Suppressor macrophage treated with lipopolysaccharide for 4 hours (primary cell): ENCODE results near the gene GCNT2.
A peak's percentile ranks its signal among the peaks of the same experiment; 100 is the strongest.
"Not testable (repeated sequence)": the region's sequence is repeated elsewhere in the genome, so short reads cannot be mapped to it uniquely, and the experiment has no call there.

Experiments
- DNase-seq: peaks from one replicate; pipeline ENCODE4 v3.0.0-alpha.2; 2020

GCNT2 gene

DNA sequence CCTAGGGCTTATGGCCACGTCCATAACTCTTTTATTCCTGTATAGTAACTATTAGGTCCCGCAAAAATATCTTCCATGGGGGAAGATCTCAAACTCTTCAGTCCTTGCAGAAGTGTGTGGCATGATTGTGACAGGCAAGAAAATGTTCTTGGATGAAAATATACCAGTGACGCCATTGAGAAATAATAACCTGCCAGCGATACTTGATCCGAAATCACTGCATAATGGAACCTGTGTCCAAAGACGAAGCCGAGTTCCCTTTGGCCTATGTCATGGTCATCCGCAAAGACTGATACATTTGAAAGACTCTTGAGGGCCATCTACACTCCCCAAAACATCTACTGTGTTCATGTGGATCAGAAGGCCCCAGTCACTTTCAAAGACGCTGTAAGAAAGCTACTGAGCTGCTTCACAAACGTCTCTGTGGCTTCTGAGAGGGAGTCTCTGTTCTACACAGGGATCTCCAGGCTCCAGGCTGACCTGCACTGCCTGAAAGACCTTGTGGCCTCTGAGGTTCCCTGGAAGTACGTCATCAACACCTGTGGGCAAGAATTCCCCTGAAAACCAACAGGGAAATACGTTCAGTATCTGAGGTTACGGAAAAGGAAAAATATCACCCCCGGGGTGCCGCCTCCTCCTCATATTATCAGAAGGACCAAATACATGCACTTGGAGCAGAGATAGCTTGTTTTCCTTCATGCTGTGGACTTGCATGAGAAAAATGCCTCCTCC, 6.9 kb upstream of the GCNT2 start:
- DNase-seq: no peak

DNA sequence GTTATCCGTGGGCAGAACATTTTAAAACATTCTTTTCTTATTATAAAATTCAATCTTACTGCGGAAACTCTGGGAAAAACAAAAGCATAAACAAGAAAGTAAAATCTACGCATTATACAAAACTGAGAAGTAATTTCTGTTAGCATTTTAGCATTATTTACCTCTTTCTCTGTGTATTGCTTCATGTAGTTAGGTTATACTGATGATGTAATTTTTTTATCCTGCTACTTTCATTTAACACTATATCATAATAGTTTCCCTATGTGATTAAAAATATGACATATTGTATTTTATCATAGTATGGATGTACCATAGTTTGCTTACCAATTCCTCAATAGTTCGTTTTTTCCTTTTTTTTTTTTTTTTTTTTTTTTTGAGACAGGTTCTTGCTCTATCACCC, 4.2 kb upstream of the GCNT2 start:
- DNase-seq: no peak

DNA sequence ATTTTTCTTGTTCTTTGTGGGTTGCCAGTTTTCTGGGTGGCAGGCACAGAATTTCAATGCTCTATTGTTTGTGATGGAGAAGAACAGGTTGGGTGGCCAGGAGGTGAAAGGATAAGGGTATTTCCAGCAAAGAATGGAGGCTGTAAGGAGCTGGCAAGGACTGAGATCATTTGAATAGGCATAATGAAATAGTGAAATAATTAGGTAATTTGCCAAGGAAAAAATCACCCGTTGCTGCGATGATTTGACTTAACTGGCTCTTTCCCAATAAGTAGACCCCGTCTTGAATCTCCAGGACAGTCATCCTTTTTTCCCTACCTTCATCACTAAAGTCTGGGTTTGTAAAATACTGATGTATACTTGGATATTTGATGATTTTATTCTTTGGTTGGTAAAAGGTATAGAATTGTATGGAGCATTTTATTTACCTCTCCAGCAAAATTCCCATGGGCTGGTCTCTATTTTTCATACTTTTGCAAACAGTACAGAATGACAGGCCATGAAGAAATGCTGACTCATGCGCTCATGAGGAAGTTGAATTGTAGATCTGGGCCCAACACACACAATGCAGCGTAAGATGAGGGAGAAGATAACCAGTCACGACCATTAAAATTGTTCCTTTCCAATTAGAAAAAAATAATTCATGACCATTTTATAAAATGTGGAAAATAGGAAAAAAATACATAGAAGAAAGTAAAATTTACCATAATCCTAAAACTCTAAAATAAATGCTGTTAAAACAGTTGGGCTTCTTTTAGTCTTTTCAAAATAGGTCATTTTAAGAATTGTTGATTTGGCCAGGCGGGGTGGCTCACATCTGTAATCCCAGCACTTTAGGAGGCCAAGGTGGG, 2.4 kb upstream of the GCNT2 start:
- peak; percentile 82 for DNase-seq

DNA sequence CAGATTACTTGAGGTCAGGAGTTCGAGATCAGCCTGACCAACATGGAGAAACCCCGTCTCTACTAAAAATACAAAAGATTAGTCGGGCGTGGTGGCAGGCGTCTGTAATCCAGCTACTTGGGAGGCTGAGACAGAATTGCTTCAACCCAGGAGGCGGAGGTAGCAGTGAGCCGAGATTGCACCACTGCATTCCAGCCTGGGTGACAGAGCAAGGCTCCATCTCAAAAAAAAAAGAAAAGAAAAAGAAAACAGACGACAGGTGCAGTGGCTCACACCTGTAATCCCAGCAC, 1.8 kb upstream of the GCNT2 start:
- not testable (repeated sequence) for DNase-seq

DNA sequence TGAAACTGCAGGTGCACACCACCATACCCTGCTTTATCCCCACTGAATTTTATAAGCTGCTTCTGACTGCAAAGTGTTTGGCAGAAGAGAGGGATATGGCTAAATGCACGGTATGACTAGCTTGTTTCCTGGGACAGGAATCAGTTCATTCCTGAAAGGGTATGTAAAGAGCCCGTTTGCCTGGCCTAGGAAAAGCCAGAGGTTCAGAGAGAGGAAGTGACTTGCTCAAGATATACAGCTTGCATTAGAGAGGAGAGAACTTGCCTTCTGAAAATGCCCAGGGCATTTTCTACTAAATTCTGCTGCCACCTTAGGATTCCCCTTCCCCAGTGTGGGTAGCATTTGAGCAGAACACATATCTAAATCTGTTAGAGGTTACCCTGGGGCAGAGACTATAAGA, 683 bp upstream of the GCNT2 start:
- DNase-seq: peak; percentile 64

DNA sequence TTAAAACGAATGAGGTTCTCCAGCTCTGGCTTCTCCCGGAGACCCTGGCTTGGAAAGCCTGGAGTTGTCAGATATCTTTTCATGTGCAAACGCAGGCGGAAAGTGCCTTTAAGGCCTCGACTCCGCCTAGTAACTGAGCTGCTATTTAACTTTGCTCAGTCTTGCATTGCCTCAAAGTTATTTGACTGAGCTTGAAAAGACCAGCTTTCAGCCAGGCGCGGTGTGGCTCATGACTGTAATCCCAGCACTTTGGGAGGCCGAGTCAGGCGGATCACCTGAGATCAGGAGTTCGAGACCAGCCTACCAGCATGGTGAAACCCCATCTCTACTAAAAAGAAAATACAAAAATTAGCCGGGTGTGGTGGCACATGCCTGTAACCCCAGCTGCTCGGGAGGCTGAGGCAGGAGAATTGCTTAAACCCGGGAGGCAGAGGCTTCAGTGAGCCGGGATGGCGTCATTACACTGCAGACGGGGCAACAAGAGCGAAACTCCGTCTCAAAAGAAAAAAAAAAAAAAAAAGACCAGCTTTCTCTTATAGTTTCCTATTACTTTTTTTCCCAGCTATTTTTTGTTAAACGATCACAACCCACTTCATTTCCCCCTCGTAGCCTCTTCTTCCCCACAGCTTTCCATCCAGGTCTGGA, 1.9 kb downstream of the GCNT2 start:
- no peak for DNase-seq

DNA sequence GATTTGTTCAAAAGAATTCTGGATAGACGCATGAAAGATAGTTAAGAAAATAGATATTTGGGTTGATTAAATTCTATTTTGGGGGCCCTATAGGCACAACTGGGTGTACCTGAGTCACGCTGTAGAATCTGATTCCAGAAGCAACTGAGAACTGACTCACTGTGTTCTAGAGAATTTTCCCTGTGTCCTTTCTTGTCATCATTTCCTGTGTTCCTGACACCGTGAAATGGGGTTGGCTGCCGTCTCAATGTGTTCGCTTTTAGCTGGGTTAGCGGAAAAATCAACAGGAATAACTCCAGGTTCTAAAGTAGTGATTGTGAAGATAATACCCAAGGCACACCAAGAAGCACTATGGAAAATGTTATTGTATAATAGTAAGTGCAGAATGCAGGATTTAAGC, 5.0 kb downstream of the GCNT2 start:
- DNase-seq: no peak

DNA sequence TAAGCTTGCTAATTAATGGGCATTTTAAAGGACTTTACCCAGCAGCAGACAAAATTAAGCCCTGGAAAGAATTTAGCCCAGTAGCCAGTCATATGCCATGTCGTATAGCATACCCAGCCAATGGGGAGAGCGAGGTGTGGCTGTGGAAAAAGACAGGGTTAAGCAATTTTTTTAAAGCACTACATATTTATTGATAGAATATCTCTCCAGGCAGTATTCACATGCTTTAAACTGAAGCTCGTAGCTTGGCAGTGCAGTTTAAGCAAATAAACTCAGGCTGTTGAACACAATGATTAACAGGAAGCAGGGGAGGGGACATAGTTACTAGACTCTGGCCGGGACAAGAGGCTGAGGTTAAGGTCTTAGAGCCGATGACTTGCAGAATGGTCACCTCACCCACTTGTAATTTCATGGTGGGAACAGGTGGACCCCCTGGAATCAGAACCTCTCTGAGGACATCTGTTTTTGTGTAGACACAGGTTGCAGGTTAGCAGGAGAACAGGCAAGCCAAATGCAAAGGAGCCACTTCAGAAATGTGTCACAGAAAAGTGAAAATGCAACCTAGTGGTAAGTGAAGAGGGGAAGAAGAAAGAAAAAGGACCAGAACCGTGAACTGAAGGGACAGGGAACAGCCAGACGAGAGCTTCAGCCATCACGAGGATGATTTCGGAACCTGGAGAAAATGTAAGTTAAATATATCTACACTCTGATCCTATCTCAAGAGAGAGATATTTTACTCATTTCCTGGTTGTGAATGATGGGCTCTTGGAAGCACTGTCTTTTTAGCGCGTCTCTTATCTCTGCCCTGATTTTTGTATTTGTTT, 7.2 kb downstream of the GCNT2 start:
- DNase-seq: peak; percentile 69

DNA sequence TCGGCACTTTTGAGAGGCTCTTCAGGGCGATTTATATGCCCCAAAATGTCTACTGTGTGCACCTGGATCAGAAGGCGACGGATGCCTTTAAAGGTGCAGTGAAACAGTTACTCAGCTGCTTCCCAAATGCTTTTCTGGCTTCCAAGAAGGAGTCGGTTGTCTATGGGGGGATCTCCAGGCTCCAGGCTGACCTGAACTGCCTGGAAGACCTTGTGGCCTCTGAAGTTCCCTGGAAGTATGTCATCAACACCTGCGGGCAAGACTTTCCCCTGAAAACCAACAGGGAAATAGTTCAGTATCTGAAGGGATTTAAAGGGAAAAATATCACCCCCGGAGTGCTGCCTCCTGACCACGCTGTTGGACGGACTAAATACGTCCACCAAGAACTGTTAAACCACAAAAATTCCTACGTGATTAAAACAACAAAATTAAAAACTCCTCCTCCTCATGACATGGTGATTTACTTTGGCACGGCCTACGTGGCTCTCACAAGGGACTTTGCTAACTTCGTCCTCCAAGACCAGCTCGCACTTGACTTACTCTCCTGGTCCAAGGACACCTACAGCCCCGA, 8.2 kb downstream of the GCNT2 start:
- DNase-seq: peak; percentile 41

DNA sequence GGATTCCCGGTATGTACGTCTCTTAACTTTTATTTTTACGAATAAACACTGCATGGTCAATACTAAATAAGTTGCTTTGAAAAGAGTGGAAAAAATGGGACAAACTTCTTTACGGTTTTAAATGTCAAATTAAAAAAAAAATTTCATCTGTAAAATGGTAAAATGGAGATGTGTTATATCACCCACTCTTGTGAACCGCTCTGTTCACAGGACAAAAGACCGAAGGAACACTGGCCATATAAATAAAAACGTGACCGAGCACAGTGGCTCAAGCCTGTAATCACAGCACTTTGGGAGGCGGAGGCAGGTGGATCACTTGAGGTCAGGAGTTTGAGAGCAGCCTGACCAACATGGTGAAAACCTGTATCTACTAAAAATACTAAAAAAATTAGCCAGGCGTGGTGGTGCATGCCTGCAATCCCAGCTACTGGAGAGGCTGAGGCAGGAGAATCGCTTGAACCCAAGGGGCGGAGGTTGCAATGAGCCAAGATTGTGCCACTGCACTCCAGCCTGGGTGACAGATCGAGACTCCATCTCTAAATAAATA, 8.8 kb downstream of the GCNT2 start:
- DNase-seq: not testable (repeated sequence)

DNA sequence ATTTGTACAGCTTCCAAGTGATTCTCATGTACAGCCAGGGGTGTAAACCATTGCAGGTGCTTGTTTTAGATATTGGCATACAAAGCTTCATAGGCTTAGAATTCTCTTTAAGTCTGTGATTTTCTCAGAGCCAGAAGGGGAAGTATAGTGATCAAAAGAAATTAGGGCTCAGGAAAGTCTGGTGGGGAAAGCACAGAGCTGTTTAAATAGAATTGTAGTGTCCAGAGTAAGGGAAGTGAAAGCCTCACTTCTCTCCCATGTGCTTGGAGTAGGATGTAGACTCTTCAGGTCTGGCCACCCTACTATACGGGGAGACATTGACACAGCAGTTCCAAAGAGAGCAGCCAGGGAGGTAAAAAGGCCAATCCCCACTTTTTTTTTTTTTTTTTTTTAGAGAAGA, 10.4 kb downstream of the GCNT2 start:
- peak; percentile 78 for DNase-seq

DNA sequence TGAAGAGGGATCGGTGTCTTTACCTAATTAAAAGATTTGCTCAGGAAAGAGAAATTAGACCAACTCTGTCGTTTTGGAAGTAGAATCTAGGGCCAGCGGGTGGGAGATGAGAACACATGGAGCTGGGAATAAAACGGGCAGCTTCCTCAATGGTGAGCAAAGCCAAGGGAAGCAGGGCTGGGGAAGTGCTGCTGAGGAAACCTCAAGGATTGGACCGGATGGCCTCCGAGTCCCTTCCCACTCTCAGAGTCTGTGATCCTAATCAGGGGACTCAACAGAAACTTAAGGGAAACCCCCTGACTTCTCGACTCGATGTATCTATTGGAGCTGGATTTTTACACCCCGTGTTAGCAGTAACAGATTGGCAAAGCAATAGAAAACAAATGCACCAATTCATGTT, 10.8 kb downstream of the GCNT2 start:
- DNase-seq: peak; percentile 73

DNA sequence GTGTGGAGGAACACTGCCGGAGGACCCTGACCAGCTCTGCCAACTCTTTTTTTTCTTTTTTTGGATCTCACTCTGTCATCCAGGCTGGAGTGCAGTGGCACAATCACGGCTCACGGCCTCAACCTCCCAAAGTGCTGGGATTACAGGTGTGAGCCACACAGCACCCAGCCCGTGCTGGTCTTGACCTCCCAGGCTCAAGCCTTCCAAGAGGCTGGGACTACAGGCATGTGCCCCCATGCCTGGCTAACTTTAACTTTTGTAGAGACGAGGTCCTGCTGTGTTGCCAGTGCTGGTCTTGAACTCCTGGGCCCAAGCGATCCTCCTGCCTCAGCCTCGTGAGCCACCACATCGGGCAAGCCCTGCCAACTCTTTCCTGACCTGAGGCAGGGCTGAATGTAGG, 11.2 kb downstream of the GCNT2 start:
- no peak for DNase-seq

DNA sequence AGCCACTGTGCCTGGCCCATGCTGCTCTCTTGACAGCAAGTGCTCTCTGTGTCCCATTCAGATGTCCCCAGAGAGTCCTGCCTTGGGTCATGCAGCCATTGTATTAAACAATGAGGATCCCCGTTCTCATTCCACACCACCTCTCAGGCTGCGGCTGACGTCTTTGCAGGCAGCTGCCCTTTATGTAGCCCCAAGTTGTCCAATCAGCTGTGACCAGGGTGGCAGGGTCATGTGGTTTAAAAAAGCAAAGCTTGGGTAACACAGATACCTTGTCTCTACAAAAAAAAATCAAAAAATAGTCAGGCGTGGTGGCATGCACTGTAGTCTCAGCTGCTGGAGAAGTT, 13.2 kb downstream of the GCNT2 start:
- no peak for DNase-seq

DNA sequence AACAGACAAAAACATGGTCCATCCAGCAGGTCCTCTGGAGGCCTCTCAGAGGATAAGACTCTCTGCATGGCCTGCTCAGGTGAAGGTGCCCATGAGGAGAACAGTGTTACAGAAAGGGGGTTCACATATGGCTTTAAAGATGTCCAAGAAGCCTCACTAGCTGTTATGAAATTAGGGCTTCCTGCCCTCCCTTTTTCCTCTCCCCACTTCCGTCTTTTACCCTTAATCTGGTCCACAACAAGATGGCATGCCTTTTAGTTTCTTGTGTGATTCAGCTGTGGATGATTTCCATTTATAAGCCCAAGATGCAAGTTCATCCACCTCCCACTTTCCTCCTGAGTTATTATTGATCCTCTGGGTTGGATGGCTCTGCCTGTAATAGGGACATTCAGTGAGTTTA, 14.0 kb downstream of the GCNT2 start:
- peak; percentile 62 for DNase-seq

DNA sequence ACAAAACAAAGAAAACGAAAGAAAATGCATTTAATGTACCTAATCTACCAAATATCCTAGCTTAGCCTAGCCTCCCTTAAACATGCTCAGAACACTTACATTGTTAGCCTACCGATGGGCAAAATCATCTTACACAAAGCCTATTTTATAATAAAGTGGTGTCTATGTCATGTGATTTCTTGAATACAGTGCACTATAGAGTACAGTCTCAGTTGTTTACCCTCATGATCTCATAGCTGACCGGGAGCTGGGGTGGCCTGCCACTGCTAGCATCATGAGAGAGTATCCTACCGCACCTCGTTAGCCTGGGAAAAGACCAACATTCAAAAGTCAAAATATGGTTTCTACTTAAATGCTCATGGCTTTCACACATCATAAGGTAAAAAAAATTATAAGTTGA, 16.6 kb downstream of the GCNT2 start:
- no peak for DNase-seq

DNA sequence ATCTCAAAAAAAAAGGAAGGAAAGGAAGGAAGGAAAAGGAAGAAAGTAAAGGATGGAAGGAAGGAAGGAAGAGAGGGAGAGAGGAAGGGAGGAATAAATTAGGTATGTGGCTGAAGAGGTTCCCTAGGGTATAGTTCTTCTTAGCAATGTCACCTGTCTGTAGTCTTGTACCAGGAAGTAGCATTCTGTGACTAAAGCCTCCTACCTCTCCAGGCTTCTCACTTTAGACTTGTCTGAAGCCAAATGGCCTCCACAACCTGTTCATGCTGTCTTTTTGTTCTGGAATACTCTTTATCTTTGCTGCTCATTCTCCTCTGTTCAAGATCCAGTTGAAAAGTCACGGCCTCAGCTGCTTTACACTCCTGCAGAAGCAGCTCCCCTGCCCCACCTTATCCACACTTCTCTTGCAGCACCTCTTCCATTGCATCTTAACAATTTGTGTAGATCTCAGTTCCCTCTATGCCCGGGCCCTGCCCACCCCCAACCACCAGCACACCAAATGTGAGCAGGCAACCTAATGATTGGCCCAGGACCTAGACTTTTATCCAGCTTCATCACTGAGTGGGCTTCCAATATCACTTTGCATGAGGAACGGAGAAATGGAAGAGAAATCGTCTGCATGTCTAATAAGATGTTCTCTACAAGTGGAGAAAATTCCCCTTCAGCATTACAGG, 19.1 kb downstream of the GCNT2 start:
- DNase-seq: no peak

DNA sequence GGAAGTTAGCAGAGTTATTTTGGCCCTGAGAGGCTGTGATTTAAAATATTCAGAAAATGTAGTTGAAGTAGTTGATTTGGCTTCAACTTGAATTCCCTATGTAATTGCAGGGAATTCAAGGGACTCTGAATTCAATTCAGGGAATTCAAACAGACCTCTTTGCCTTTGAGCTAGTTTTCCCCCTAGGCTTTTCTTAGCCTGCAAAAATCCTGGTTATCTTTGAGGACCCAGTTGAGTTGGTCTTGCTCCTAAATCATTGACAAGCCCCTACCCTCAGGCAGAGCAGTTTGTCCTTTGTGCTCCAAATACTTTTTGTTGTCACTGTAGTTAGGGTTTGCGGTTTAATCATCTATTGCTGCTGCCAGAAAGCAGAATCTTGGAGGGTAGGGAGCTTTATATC, 20.4 kb downstream of the GCNT2 start:
- DNase-seq: no peak

DNA sequence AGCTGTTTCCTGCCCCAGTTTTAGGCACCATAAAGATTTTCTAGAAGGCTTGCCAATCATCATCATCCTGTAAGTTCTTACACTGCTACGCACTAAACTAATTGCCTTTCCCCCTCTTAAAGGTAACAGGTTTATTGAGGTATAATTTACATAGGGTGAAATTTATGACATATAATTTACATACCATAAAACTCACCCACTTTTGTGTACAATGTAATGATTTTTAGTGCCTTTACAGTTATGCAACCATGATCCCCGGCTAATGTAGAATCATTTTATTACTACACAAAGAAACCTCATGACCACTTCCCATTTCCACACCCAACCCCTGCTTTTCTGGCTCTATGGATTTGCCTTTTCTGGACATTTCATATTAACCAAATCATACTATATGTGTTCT, 21.1 kb downstream of the GCNT2 start:
- peak; percentile 62 for DNase-seq

DNA sequence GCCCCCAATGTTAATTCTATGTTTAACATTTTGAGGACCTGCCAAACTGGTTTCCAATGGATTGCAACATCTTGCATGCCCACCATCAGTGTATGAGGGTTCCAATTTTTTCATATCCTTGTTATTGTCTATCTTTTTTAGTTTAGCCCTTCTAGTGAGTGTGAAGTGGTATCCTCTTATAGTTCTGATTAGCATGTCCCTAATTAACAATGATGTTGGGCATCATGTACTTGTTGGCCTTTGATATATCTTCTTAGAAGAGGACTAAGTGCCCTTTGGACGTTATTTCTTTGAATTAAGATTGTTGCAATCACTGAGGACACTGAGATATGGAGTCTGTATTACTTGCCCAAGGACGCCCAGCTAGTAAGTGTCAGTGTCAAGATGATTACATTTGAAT, 22.3 kb downstream of the GCNT2 start:
- DNase-seq: no peak

DNA sequence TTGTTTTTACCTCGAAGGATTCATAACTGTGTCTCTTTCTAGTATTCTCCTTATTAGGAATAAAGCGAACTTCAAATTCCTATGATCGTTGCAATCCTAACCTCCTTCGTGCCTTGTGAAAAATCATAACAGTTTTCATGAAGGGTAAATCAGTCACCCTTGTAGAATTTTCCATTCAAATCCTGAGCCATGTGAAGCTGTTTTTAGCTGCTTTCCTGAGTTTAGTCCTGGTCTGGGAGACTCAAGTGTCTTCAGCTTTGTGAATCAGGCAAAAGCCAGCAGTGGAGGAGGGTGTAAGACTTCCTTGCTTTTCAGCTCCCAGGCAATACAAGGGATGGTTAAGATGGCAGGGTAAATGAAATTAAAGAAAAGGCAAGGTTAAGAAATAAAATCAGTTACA, 24.3 kb downstream of the GCNT2 start:
- no peak for DNase-seq

DNA sequence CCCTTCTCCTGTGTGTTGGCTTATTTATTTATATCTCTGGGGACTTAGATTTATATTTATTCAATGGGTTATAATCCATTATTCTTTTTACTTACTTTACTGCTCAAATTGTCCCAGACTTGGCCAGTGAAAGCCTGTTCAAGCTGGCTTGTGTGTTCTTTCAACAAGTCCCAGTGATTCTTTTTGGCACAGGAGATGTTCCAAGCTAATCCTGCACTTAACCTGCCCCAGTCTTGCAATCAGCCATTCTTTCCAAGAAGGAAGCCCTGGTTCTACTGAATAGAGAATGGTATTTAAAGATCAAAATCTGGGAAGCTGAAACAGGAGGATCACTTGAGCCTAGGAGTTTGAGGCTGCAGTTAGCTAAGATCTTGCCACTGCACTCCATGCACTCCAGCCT, 26.7 kb downstream of the GCNT2 start:
- no peak for DNase-seq
